Brain microvascular endothelial cell (primary cell): Measurements from ENCODE around the gene PARD3.

Source experiments
- DNase-seq: peaks from one replicate; pipeline ENCODE4 v3.0.0-alpha.2; 2020
- H3K27ac ChIP-seq: fragments of 250-450 bp; sonication (Bioruptor Pico); 2 replicates; pipeline ENCODE4 v1.5.1; 2020; ENCODE audit warnings: mild to moderate bottlenecking, moderate library complexity
- H3K27me3 ChIP-seq: fragments of 250-450 bp; sonication (Bioruptor Pico); replicated peaks from 2 replicates; pipeline ENCODE4 v1.5.1; 2020; ENCODE audit warnings: mild to moderate bottlenecking
- H3K36me3 ChIP-seq: fragments of 250-450 bp; sonication (Bioruptor Pico); replicated peaks from 2 replicates; pipeline ENCODE4 v1.5.1; 2020; ENCODE audit warnings: mild to moderate bottlenecking
- H3K4me3 ChIP-seq: 2 replicates; pipeline ENCODE4 v1.5.1; 2011; ENCODE audit warnings: low read depth, mild to moderate bottlenecking, control low read depth, low read length, moderate library complexity
- in situ Hi-C: cut with HindIII; loops from 2 replicates; pipeline ENCODE4 v1.10.0; 2017; ENCODE audit warnings: low sequenced_read_pairs, low pct_ligation_motif_present
- TF ChIP-seq, protein P1 (sequence below): IDR thresholded peaks from 2 replicates; pipeline ENCODE4 v1.5.1; 2011; ENCODE audit warnings: low read depth, mild to moderate bottlenecking, moderate library complexity, low read length, control low read depth, inconsistent platforms; ENCODE audit errors: missing control alignments

The PARD3 gene

DNA sequence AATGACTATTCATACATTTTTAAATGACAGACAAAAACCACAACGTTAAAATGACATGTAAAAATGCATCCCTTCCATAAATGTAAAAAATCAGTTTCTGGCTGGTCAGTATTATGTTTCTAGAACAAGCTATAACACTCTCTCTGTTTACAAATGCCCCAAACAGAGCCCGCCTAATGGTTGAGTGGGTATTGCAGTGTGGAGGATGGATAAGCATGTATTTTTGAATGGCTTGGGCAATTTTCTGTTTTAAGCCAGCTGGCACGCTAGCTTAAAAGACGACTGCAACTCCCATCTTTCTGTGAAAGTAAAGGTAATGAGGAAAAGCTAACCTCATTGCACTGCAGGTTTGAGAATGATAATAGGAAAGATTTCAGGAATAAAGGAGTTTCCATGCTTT, 430.7 kb downstream of the PARD3 start:
- H3K27ac ChIP-seq: no peak overlapping the region
- no peaks in the 10 kb centered on the region for H3K27me3 ChIP-seq
- no peak for DNase-seq
- TF ChIP-seq, protein P1, sequence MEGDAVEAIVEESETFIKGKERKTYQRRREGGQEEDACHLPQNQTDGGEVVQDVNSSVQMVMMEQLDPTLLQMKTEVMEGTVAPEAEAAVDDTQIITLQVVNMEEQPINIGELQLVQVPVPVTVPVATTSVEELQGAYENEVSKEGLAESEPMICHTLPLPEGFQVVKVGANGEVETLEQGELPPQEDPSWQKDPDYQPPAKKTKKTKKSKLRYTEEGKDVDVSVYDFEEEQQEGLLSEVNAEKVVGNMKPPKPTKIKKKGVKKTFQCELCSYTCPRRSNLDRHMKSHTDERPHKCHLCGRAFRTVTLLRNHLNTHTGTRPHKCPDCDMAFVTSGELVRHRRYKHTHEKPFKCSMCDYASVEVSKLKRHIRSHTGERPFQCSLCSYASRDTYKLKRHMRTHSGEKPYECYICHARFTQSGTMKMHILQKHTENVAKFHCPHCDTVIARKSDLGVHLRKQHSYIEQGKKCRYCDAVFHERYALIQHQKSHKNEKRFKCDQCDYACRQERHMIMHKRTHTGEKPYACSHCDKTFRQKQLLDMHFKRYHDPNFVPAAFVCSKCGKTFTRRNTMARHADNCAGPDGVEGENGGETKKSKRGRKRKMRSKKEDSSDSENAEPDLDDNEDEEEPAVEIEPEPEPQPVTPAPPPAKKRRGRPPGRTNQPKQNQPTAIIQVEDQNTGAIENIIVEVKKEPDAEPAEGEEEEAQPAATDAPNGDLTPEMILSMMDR: no peak
- in situ Hi-C loops: no loop called here
- no peak overlapping the region for H3K4me3 ChIP-seq
- peaks cover 3% of the 10 kb centered on the region for H3K36me3 ChIP-seq

DNA sequence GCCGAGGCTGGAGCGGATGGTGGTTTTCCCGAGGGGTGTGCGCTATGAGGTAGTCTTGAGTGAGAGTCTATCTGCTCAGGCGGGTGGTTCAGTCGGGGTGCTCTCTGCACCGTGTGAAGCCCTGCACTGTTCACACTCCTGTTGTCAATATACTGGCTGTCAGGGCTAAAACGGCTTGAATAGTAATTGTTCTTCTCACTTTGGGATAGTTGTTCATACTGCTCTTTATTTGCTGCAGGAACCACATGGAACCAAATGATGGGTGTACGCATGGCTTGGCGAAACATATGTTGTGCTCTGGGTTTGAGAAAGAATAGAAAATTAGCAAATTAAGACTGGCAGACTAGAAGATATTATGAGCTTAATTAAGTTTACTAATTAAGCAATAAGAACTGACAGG, 432.5 kb downstream of the PARD3 start:
- DNase-seq: no peak
- H3K36me3 ChIP-seq: peaks cover 3% of the 10 kb centered on the region
- no peaks in the 10 kb centered on the region for H3K27me3 ChIP-seq
- TF ChIP-seq, protein P1: no peak
- no peak overlapping the region for H3K27ac ChIP-seq
- no peak overlapping the region for H3K4me3 ChIP-seq
- in situ Hi-C loops: no loop called here

DNA sequence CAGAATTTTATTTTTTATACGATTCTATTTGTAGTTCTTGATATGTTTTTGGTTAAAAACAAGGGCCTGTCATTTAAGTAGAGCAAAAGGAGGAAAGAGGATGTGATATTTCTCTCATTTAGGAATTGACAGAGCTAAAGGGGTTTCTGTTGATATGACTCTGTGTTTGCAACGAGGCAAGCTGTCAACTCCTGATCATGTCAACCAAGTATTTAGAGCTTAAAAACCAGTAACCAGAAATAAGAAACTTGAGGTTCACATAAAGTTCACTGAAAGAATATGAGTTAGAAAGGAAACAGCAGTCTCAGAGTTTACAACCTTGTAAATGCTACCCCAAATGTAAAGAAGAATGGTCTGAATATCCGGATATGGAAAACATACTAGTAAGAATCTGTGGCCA, 434.2 kb downstream of the PARD3 start:
- TF ChIP-seq, protein P1: no peak
- in situ Hi-C loops: no loop called here
- Histone ChIP-seq H3K27me3 (no peaks in the 10 kb centered on the region), H3K27ac (no peak overlapping the region), H3K4me3 (no peak overlapping the region), H3K36me3 (peaks cover 3% of the 10 kb centered on the region)
- no peak for DNase-seq

DNA sequence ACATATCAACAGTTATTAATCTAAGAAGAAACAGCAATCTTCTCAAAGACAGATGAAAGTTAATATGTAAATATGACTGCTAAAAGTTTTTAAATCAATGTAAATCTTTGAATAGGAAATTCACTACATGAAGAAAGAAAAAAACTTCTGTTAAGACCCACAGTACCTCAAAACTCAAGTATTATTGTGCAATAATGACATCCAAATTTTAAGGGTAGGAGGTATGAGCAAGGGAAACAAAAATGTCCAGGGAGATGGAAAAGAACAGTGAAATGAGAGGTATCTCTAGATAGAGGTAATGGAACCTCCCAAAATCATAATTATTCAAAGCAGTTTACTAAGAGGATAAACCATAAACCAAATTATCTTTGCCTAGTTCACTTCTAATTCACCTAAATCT, 436.8 kb downstream of the PARD3 start:
- in situ Hi-C loops: no loop called here
- no peak for DNase-seq
- H3K27me3 ChIP-seq: no peaks in the 10 kb centered on the region
- peaks cover 3% of the 10 kb centered on the region for H3K36me3 ChIP-seq
- H3K4me3 ChIP-seq: no peak overlapping the region
- TF ChIP-seq, protein P1: no peak
- H3K27ac ChIP-seq: no peak overlapping the region

DNA sequence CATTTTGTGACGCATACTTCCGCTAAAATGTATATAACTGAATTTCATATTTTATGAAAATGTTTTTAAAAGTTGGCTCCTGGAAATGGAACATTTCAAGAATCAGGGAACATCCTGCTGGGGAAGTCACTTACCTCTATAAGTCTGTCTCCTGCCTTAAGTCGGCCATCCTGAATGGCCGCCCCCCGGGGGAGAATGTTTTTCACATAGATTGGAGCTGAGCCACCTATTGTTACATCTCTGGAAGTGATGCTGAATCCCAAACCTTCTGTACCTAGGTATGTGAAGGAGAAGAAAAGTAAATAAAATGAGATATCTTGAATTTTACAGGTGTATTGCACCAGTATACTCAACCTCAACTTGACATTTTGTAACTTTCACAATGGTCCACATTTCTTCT, 437.3 kb downstream of the PARD3 start:
- H3K36me3 ChIP-seq: peaks cover 3% of the 10 kb centered on the region
- no peaks in the 10 kb centered on the region for H3K27me3 ChIP-seq
- H3K27ac ChIP-seq: no peak overlapping the region
- no peak overlapping the region for H3K4me3 ChIP-seq
- DNase-seq: no peak
- TF ChIP-seq, protein P1: no peak
- in situ Hi-C loops: no loop called here

DNA sequence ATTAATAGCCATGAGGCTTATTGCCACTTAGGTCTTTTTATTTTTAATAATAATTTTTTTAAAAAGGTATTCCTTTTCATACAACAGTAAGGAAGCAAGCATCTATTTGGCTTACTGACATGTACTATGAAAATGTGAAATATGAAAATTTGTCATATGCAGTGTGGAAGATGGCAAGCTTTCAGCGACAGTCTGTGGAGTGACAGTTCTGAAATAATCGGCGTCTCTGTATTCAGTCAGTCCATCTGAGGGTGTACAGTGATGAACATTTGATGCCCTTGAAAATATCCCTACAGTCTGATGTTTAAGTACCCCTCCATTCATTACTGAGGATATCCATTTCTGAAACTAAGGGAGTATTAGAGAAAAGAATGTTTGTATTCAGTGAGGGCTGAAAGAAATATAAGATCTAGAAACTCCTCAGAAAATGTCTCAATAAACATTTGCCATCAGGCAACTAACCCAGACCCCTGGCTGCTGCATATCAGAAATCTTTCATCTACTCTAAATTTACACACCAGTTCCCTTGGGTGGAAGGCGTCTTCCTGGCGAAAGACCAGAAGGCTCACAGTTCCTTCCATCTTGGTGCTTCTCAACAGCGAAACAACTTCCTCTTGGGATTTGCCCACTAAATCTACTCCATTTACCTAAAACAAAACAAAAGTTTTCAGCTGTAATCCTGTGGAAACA, 440.6 kb downstream of the PARD3 start:
- TF ChIP-seq, protein P1: no peak
- no peak for DNase-seq
- in situ Hi-C loops: no loop called here
- Histone ChIP-seq H3K27me3 (no peaks in the 10 kb centered on the region), H3K36me3 (no peaks in the 10 kb centered on the region), H3K27ac (no peak overlapping the region), H3K4me3 (no peak overlapping the region)
